Endothelial cell of umbilical vein (primary cell): ENCODE data around the gene UTS2R. TPM values are rescaled to one million over a fixed set of nuclear protein-coding genes. Genes with fewer than 3 reads are reported as not detected.

Experiments
- BruUV-seq: library from RNA; stranded (reverse); fragments of 400-500 nt; replicated peaks from 2 replicates; lab custom pipeline; 2021; lab: Mats Ljungman, UMichigan
- CTCF ChIA-PET: fragments of 300-600, 350-600 bp; sonication (Branson Sonifier 250); formaldehyde crosslinking; loops from one replicate; lab custom pipeline; 2021; ENCODE audit warnings: antibody characterized with exemption, inconsistent platforms; lab: Charles Lee
- POLR2A ChIA-PET: fragments of 300-600, 350-600 bp; sonication (Branson Sonifier 250); formaldehyde crosslinking; loops from one replicate; lab custom pipeline; 2021; ENCODE audit warnings: antibody characterized with exemption, inconsistent platforms; lab: Charles Lee
- DNase-seq: peaks from one replicate; pipeline ENCODE4 v3.0.0-alpha.2; 2011; ENCODE audit warnings: low read depth, low spot score
- FAIRE-seq: peaks from 2 replicates; lab custom pipeline; 2011; peaks lifted over from hg19 to GRCh38; lab: Jason Lieb, UNC
- H2AFZ ChIP-seq: 2 replicates; pipeline ENCODE4 v1.6.0; 2012; ENCODE audit warnings: low read depth, low read length, control low read depth, inconsistent platforms
- H3K27ac ChIP-seq: 2 replicates; pipeline ENCODE4 v1.5.1; 2011; ENCODE audit warnings: low read depth, mild to moderate bottlenecking, control low read depth, low read length, moderate library complexity; ENCODE audit not compliant: insufficient read depth
- H3K27me3 ChIP-seq, 2 experiments: 2 replicates each; pipeline versions ENCODE4 v1.6.0 to v1.6.1; 2011; ENCODE audit warnings: low read length in 2 of 2, mixed read lengths in 1 of 2; ENCODE audit not compliant: control insufficient read depth in 2 of 2, insufficient read depth in 2 of 2
- H3K36me3 ChIP-seq, 2 experiments: 2 replicates in 1 of 2; 3 replicates in 1 of 2; pipeline ENCODE4 v1.5.1; 2011; ENCODE audit warnings: low read length in 2 of 2, mild to moderate bottlenecking in 1 of 2, moderate library complexity in 1 of 2; ENCODE audit not compliant: control insufficient read depth in 2 of 2, insufficient read depth in 2 of 2; ENCODE audit errors: extremely low read depth in 1 of 2
- H3K4me1 ChIP-seq: 3 replicates; pipeline ENCODE4 v1.5.1; 2011; ENCODE audit warnings: mild to moderate bottlenecking, low read length; ENCODE audit not compliant: control insufficient read depth, insufficient read depth; ENCODE audit errors: extremely low read depth
- H3K4me2 ChIP-seq: 2 replicates; pipeline ENCODE4 v1.6.1; 2011; ENCODE audit warnings: low read length, control low read depth, mixed read lengths; ENCODE audit not compliant: insufficient read depth
- H3K4me3 ChIP-seq, 3 experiments: fragments of 200-600 bp in 1 of 3; sonication (generic), shearing (Covaris generic) in 1 of 3; replicated peaks in 1 of 3; 2 replicates each; pipeline ENCODE4 v1.5.1; 2011 to 2016; ENCODE audit warnings: control low read depth in 3 of 3, low read length in 3 of 3, mild to moderate bottlenecking in 2 of 3, inconsistent platforms in 1 of 3, low read depth in 1 of 3, moderate library complexity in 1 of 3; ENCODE audit not compliant: insufficient read depth in 1 of 3
- H3K79me2 ChIP-seq: 2 replicates; pipeline ENCODE4 v1.6.0; 2012; ENCODE audit warnings: low read length, inconsistent platforms; ENCODE audit not compliant: control insufficient read depth, insufficient read depth
- H3K9ac ChIP-seq: replicated peaks from 2 replicates; pipeline ENCODE3; 2011; ENCODE audit warnings: low read length, control low read depth; ENCODE audit not compliant: insufficient read depth; ENCODE audit errors: extremely low read depth
- H3K9me1 ChIP-seq: replicated peaks from 3 replicates; pipeline ENCODE4 v1.6.0; 2011; ENCODE audit warnings: mild to moderate bottlenecking, low read length; ENCODE audit not compliant: control insufficient read depth, insufficient read depth; ENCODE audit errors: extremely low read depth
- H3K9me3 ChIP-seq: replicated peaks from 2 replicates; pipeline ENCODE4 v1.5.1; 2012; ENCODE audit warnings: low read length, inconsistent platforms; ENCODE audit not compliant: control insufficient read depth, insufficient read depth
- H4K20me1 ChIP-seq: replicated peaks from 2 replicates; pipeline ENCODE3; 2011; ENCODE audit warnings: mild to moderate bottlenecking, low read length; ENCODE audit not compliant: control insufficient read depth, insufficient read depth; ENCODE audit errors: extremely low read depth
- CTCF ChIP-seq, 2 donors: IDR thresholded peaks; 1 replicate in 1 of 2; 2 replicates in 1 of 2; pipeline ENCODE4 v1.5.1; 2011; ENCODE audit warnings: low read length in 2 of 2, mild to moderate bottlenecking in 2 of 2, moderate library complexity in 2 of 2, control low read depth in 1 of 2, inconsistent platforms in 1 of 2, low read depth in 1 of 2; ENCODE audit not compliant: insufficient read depth in 1 of 2; ENCODE audit errors: extremely low read depth in 1 of 2
- EZH2 ChIP-seq: IDR thresholded peaks from 2 replicates; pipeline ENCODE4 v1.6.1; 2012; ENCODE audit warnings: borderline replicate concordance, low read depth, mild to moderate bottlenecking, moderate library complexity, low read length, inconsistent platforms; ENCODE audit not compliant: severe bottlenecking
- FOS ChIP-seq: IDR thresholded peaks from 2 replicates; pipeline ENCODE4 v1.6.1; 2011; ENCODE audit warnings: mild to moderate bottlenecking, low read length, moderate library complexity, borderline replicate concordance; ENCODE audit not compliant: insufficient read depth
- GATA2 ChIP-seq: IDR thresholded peaks from 2 replicates; pipeline ENCODE4 v1.7.0; 2011; ENCODE audit warnings: low read depth, mild to moderate bottlenecking, moderate library complexity, mixed read lengths, low read length; ENCODE audit not compliant: insufficient read length, insufficient read depth
- JUN ChIP-seq: IDR thresholded peaks from 2 replicates; pipeline ENCODE4 v1.6.1; 2011; ENCODE audit warnings: borderline replicate concordance, low read depth; ENCODE audit not compliant: insufficient read length, insufficient read depth
- MAX ChIP-seq: IDR thresholded peaks from 2 replicates; pipeline ENCODE4 v1.6.1; 2011; ENCODE audit not compliant: insufficient read depth, insufficient read length
- MYC ChIP-seq: IDR thresholded peaks from one replicate; pipeline ENCODE4 v1.6.1; 2011; ENCODE audit warnings: mild to moderate bottlenecking, low read depth, low read length
- POLR2A ChIP-seq: IDR thresholded peaks from 2 replicates; pipeline ENCODE4 v1.6.1; 2012; ENCODE audit warnings: low read depth, mild to moderate bottlenecking, control low read depth, low read length
- POLR2AphosphoS5 ChIP-seq: IDR thresholded peaks from 2 replicates; pipeline ENCODE4 v1.6.1; 2012; ENCODE audit warnings: low read depth, mild to moderate bottlenecking, control low read depth, low read length, moderate library complexity; ENCODE audit not compliant: insufficient read depth
- dilution Hi-C: fragments of 300-500 bp; cut with MboI; formaldehyde crosslinking; loops from one replicate; pipeline ENCODE4 v1.15.0; 2019; ENCODE audit warnings: low sequenced_read_pairs; ENCODE audit not compliant: extremely low pct_ligation_motif_present
- intact Hi-C: fragments of 100-400 bp; cut with micrococcal nuclease; formaldehyde crosslinking; loops from one replicate; pipeline ENCODE4 v1.10.0; 2022
- polyA plus RNA-seq, 4 experiments: library from polyadenylated mRNA; depleted of rRNA in 3 of 4; stranded (reverse) in 3 of 4; unstranded in 1 of 4; fragments of >200 nt; gene quantifications; 2 replicates each; pipeline versions ENCODE4 v1.2.1 to v1.2.3, GENCODE V29; 2011 to 2012; ENCODE audit warnings: missing spikeins in 1 of 4
- total RNA-seq: library from RNA; stranded (reverse); gene quantifications from 2 replicates; pipeline ENCODE4 v1.2.3, GENCODE V29; 2021

Gene UTS2R
- total and polyA plus RNA-seq, 2 donors (not counting 3 experiments of a cell fraction or from before 2014, with no cell fraction given) = not detected

- intact Hi-C loops = no loop called here
- no peak overlapping the region for H3K4me2 ChIP-seq
- H3K27ac ChIP-seq = no peak overlapping the region
- H3K4me1 ChIP-seq = no peaks in the 10 kb centered on the region
- POLR2A ChIA-PET = no interaction called here
- DNase-seq (no peak), FAIRE-seq (no peak)
- no peaks in the 10 kb centered on the region for H4K20me1 ChIP-seq
- no peak overlapping the region for H2AFZ ChIP-seq
- H3K36me3 ChIP-seq = no peaks in the 10 kb centered on the region
- no TSS peak for BruUV-seq
- dilution Hi-C loops = no loop called here
- no peaks in the 10 kb centered on the region for H3K9me1 ChIP-seq
- no peaks in the 10 kb centered on the region for H3K79me2 ChIP-seq
- H3K4me3 ChIP-seq = no peak overlapping the region
- no peak overlapping the region for H3K9ac ChIP-seq
- H3K9me3 ChIP-seq = no peaks in the 10 kb centered on the region
- TF ChIP-seq POLR2A = no peak
- no peak for TF ChIP-seq MYC
- TF ChIP-seq MAX = no peak
- no peak for TF ChIP-seq EZH2
- no peak for TF ChIP-seq FOS
- TF ChIP-seq CTCF (IDR thresholded peaks at IDR 0.05; ENCODE audit: extremely low read depth in 1 of 2, insufficient read depth in 1 of 2, low read depth in 1 of 2, low read length in 2 of 2) = no peak
- no peak for TF ChIP-seq POLR2AphosphoS5
- TF ChIP-seq JUN = no peak
- no peak for TF ChIP-seq GATA2
- CTCF ChIA-PET = interaction anchor here (1.0 kb wide), 1 partner anchor 28 kb away, joined by 3 read pairs; no protein-coding TSS in a partner anchor
- no peaks in the 10 kb centered on the region for H3K27me3 ChIP-seq
Measured at GRCh38 chr17:82396601-82397435, 25.3 kb downstream of the UTS2R start.
